ENCODE results near the gene ELP5.
"Not testable (repeated sequence)": the region's sequence is repeated elsewhere in the genome, so short reads cannot be mapped to it uniquely, and the experiment has no call there.

ELP5 gene

DNA sequence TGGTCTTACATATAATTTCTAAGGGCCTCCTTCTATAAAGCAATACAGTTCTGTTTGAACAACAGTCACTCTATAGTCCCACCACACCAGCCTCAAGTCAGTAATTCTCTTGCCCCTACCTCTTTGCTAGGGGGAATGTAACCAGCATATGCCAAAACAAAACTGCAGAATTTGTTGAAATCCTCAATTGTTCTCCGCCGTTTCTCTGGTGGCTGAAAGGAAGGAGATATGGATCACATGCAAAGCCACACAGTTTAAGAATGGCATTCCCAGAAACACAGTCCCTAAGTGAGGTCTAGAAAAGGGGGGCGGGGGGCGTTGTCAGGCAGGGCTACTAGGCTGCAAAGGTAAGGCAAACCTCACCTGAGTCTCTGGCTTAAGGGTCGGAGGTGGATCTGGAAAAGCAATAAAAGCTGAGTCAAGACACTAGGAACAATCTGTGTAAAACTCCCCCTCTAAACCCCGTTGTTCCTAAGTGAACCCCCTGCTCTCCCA lies 14.7 kb upstream of the ELP5 start:
- no peak for DNase-seq

DNA sequence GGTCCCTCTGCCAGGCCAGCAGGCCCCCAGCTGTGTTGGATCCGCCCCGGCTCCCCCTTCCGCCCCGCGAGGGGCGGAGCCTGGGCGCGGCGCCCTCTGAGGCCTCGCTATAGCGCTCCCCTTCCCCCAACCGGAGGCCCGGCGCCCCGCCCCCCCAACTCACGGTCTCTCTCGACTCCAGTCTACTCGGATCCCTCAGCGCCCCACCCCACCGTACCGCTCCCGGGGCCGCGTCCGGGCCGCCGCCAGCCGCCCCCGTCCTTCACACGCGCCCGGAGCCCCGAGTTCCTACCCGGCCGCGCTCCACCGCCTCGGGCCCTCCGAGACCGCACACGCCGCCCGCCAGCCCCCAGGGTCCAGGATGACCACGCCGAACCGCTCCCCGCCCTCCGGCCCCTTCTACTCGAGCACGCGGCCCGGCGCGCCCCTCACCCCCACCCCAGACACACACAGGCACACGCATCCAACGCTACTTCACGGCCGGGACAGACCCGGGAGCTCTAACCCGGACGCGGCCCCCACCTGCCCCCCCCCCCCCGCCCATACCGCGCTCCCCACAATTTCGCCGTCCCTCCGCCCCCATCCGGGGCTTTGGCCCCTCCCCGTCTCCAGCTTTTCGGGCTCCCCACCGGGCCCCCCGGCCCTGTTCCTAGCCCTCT lies 14.1 kb upstream of the ELP5 start:
- DNase-seq = no peak

GRCh38 chr17:7238420-7239090 lies 13.5 kb upstream of the ELP5 start:
- no peak for DNase-seq

DNA sequence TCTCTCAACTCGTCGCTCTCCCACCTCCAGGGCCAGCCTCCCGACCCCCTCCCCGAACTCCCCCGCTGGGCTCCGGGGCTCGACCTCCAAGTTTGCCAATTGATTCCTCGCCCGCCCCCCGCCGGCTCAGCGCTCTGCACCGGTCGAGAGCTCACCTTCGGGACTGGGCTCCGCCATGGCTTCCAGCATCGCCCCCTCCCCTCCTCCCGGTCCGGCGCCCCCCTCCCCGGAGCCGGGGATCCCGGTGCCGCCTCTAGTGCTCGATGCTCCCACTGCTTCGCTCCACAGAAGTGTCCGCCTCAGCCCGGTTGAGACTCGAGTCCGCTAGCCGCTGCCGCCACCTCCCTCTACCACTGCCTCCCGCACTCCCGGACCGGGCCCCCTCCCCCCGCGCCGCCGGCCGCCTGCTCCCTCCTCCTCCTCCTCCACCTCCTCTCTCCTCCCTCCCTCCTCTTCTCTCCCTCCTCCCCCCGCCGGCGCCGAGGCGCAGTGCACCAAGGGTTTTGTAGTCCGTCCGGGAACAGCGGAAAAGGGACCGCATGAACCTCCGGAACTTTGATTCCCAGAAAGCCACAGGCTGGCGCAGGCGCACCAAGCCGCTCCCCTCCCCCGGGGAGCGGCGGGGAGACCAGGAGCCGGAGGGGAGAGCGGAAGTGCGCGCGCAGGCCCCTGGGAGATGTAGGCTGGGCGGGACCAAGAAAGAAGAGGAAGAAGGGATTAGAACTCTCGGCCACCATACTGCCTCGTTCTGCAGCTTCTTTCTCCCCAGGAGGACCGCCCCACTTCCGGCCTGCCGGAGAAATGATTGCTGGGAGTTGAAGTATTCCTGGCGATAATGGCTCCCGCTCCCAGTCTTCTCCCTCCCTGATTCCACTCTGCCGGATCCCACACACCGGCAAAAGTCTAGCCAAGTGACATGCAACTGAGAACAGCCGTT lies 12.7 kb upstream of the ELP5 start, which contains the start of gene PHF23:
TSS of gene PHF23 (minus strand) at position 367 of the 937 bp plus-strand sequence. CDS start at position 189, 178 bp downstream.
- peak; percentile 99 for DNase-seq

DNA sequence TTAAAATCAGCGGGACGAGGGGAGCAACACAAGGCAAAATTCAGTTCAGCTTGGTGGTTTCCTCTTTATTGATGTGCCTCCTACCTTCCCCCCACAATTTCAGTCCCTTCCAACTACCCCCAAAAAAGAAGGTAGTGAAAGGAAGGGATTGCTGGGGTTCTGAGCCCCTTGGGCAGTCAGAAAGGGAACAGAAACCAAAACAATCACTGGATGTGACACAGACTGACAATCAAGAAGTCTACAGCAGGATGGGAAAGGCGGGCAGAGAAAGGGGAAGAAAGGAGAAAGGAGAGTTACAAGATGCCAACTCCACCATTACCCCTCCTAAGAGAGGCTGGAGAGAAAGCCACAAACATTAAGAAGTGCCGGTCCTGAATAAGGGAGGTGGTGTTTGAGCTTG lies 11.6 kb upstream of the ELP5 start:
- DNase-seq = no peak

GRCh38 chr17:7241090-7241733 lies 10.8 kb upstream of the ELP5 start:
- DNase-seq = no peak

- DNase-seq = peak; percentile 78
These were observed 10.0 kb upstream of the ELP5 start, which contains the start of gene GABARAP for GRCh38 chr17:7241783-7242716. Gene GABARAP (minus strand): TSS chr17:7242449. CDS start chr17:7242330, 119 bp downstream.

DNA sequence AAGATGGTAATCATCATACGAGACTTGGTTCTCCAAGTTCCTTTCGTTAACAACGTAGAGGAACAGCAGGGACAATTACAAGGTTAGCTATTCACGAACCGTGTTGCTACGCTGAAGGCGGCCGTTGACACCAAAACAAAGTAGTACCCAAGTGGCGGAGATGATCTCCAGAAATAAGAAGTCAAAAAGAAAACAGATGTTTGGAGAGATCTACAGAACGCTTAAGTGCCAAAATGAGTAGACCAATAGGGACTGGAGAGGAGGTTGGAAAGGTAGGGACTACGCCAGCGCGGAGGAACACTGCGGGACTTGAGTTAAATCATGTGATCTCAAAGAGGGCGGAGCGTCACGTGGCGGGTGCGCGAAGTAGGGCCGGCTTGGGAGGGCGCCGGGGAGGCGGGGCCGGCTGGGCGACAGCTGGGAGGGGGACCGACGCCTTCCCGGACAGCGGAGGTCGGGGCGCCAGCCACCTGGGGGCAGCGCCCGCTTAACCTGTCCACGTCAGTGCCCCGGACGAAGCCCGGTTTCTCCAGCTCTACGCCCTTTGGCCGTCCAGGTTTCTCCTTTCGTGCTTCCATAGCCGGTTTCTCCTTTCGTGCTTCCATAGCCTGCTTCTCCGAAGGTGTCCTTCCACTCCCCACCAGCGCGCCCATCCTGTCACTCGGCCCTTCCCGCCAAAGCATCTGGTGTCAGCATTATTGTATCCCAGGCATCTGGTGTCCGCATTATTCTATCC lies 9.1 kb upstream of the ELP5 start:
- peak; percentile 88 for DNase-seq

- DNase-seq = no peak
These were observed 8.6 kb upstream of the ELP5 start for GRCh38 chr17:7243453-7243729.

GRCh38 chr17:7243838-7244237 lies 8.2 kb upstream of the ELP5 start:
- DNase-seq = not testable (repeated sequence)

GRCh38 chr17:7246779-7247178 lies 5.2 kb upstream of the ELP5 start:
- DNase-seq = no peak

GRCh38 chr17:7248796-7249195 lies 3.2 kb upstream of the ELP5 start:
- no peak for DNase-seq

DNA sequence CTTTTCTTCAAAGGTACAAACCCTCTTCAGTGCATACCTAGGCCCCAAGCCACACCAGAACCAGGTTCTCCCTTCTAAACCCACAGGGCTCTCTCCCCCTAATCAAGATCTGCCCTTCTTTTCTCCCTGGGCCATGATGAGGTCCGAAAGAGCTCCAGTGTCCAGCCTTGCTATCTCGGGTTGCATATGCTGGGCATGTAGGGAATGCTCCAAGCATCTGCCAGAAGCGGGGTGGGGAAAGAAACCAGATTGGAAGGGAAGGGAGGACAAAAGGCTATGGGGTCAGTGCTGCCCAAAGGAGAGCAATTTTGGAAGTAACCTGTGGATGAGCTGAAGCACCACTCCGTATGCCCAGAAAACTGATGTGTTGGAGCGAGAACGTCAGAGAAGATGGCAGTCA lies 2.8 kb upstream of the ELP5 start:
- DNase-seq = no peak

- DNase-seq = no peak
These were observed 2.2 kb upstream of the ELP5 start for GRCh38 chr17:7249830-7250229.

DNA sequence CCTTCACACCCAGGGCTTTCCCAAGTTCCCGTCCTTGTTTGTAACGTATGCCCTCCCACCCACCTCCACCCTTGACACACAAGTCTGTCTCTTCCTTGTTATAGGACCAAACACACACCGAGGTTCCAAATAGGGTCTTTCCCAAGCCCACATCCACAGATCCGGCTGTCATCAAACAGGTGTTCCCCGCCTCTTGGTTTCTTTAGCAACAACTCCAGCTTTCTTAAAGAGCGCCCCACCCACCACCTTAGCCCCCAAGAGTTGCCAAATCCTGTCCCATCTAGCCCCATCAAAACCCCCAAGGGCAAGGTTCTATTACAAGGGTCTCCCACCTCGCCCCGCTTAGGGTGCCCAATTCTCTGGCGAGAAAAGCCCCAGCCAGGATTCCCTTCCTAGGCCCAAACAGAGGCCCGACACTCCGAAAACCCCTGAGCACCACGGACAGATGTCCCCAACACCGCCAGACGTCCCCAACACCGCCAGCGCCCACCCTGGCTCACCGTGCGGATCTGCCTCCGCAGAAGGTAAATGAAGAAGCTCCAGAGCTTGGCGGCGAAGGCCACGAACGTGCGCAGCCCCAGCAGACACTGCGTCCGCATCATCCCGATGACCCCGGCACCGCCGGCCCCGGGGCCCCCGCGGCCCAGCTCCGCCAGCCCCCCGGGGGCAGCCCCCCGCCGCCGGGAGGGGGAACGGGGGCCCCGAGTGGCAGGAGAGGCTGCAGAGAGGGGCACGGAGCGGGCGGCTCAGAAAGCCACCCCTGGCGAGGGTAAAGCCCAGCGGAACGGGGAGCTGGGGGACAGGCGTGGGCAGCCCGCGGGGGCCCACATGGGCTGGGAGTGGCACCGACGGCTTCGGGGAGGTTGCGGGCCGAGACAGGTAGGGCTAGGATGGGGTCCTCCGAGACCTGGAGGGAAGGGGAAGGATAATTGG lies 1.1 kb upstream of the ELP5 start:
- DNase-seq = no peak

GRCh38 chr17:7251661-7252175 lies 297 bp upstream of the ELP5 start, which contains the start of gene CTDNEP1:
Gene CTDNEP1 (minus strand): TSS chr17:7251734. CDS start chr17:7251296, 438 bp downstream.
- DNase-seq = peak; percentile 96

DNA sequence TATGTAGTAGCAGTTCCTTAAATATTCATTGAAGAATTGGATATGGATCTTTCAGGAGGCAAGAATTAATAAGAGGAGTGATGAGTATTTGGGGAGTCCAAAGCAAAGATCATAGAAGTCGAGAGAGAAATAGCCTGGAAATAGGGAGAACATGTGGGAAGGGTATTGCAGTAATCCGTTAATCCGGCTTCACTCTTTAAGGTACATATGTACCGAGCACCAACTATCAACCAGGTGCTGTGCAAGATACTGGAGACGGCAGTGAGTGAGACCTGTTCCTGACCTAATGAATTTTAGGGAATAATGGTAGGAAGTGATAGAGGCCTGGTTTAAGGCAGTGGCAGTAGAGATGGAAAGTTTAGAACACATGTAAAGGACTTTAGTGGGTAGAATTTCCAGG lies 1.1 kb downstream of the ELP5 start:
- DNase-seq = no peak

DNA sequence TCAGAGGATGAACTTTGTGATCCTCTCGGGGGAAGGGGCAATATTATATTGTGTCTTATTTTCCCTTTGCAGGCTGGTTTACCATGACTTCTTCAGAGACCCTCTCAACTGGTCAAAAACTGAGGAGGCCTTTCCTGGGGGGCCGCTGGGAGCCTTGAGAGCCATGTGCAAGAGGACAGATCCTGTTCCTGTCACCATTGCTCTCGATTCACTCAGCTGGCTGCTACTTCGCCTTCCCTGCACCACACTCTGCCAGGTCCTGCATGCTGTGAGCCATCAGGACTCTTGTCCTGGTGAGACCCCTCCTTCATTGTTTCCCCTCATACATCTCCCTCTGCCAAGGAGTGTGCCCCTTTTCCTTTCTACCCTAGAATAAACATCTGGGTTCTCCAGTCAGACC lies 2.5 kb downstream of the ELP5 start:
- no peak for DNase-seq

DNA sequence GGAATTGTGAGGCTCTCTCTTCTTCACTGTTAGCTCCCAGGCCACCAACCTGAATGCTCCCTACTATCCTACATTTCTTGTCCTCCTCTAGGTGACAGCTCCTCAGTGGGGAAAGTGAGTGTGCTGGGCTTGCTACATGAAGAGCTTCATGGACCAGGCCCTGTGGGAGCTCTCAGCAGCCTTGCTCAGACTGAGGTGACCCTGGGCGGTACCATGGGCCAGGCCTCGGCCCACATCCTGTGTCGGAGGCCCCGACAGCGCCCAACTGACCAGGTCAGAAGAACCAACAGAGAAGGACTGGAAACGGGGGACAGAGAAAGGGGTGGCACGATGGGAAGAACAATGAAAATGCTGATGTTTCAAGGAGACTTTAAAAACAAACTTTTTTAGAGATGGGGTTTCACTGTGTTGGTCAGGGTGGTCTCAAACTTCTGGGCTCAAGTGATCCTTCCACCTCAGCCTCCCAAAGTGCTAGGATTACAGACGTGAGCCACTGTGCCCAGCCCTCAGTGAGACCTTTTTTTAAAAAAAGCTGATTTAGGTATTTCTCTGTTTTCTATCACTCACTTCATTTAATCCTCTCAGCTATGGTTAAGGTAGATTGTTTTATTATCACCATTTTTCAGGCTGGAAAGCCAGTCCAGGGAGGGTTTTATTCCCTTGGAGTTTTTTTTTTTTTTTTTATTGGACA lies 4.9 kb downstream of the ELP5 start:
- no peak for DNase-seq

Measured in NCI-H446 treated with DMSO at 0.1 percent for 48 hours (cell line).